ENCODE results near the gene ADAMTS4.
A peak's percentile ranks its signal among the peaks of the same experiment; 100 is the strongest.

The ADAMTS4 gene

DNA sequence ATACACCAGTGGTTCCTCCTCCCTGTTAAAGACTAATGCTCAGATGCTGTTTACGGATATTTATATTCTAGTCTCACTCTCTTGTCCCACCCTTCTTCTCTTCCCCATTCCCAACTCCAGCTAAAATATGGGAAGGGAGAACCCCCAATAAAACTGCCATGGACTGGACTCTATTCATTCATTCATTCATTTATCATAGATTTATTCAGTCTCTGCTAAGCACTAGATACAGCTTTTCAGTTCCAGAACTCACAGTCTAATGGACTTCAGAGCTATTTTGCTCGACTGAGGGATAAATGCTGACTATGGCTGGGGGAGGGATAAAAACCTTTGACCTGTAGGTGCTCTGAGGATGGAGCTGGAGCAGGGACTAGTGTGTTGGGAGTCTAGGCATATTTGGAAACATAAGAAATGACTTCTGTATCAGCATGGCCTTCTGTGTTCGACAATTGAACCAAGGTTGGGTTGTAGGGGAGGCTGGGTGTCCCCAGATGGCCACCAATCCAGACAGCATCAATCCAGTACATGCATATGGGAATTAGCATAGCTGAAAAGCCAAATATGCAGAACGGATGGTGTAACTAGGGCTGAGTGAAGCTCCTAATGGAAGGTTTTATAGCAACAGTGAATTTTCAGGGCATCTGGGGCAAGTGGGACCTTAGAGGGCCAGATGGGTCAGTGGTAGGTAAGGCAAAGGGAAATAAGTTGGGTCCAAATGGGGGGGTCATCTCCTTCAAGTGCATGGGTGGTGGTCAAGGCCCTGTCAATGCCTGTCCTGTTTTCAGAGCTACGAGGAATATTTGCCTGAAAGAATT, 20.4 kb upstream of the ADAMTS4 start:
- DNase-seq (ENCODE audit: low read depth in 2 of 2), result no peak

DNA sequence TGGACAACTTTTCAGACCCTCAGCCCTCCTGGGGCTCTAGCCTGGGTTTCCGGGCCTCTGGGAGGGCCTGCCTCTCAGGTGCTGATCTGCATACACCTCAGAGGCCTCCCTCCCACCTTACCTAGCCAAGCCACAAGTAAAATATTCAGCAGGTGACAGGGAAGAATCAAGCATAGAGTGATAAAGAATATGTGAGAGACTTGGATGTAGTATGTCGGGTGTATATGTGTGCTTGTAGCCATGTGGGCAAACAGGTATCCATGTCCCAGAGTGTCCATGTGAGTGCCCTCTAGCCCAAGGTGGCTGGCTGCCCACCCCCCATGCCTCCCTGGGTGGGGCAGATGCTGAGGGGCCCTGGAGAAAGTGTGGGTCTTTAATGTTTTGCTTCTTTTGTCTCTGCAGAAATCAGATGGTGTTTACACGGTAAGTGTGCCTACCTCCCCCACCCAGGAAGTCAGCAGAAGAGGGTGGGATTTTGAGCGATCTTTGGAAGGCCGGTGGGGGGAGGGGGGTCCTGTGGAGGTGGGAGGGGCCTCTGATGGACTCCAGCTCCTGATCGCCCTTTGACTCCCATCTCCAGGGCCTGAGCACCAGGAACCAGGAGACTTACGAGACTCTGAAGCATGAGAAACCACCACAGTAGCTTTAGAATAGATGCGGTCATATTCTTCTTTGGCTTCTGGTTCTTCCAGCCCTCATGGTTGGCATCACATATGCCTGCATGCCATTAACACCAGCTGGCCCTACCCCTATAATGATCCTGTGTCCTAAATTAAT, 19.6 kb upstream of the ADAMTS4 start:
- DNase-seq (ENCODE audit: low read depth in 2 of 2), result no peak

DNA sequence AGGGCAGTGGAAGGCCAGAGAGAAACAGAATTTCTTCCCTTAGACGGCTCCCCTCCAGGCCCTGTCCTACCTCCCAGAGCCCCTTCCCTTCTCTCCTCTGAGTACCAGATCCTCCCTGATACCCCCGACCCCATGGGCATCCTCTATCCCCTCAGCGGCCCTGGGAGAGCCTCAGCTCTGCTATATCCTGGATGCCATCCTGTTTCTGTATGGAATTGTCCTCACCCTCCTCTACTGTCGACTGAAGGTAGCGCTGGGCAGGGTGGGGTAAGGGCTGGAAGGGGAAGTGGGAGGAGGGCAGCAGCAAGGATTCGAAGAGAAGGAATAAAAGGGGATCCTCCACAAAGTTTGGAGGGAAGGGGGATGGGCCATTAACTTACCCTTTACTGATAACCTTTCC, 19.0 kb upstream of the ADAMTS4 start:
- DNase-seq (ENCODE audit: low read depth in 2 of 2), result no peak

DNA sequence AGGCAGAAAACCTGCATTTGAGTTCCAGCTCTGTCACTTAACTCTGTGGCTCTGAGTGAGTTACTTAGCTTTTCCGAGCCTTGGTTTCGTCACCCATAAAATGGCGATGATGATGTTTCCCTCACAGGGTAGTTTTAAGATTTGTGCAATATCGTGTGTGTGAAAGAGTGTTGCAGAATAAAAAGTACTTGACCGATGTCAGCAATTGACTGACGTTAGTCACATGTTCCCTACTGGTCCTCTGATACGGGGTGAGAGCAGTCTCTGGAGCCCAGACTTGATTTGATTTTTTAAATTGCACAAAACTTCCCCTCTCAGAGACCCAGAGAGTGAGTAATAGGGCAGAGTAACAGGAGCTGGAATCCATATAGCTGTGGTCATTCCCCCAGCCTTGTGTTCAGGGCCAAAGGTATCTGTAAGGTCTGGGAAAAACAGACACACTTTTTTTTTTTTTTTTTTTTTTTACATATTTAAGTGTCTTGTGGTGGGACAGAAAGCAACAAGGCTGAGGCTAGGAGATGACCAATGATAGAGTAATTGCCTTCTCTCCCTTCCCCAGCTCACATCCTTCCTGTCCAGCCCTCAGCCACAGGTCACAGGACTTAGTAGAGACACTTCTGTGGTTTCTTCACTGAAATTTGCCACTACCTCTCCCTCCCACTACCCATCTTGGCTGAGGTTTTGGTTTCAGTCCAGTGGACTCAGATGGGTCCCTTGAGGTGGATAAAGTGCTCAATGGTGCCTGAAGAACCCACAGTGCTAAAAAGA, 18.3 kb upstream of the ADAMTS4 start:
- no peak for DNase-seq (ENCODE audit: low read depth in 2 of 2)

DNA sequence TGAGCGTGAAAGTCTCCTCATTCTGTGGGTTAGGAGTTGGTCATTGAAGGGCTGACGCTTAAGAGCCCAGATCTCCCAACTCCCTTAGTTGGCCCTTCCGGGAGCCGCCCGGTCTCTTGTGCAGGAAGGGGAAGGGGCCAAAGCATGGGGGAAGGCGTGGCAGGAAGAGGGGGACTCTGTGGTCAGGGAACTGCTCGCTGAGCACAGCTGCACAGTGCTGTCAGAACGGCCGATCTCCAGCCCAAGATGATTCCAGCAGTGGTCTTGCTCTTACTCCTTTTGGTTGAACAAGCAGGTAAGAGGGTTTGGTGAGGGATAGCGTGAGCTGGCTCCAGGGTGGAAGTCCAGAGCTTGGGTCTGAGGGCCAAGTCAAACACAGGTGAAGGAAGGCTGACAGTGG, 16.2 kb upstream of the ADAMTS4 start, which contains the start of gene FCER1G:
Gene FCER1G, plus strand, starts transcription at position 220 of the 400 bp plus-strand sequence. Its CDS starts 27 bp downstream, at position 247.
- DNase-seq (ENCODE audit: low read depth in 2 of 2), result no peak

DNA sequence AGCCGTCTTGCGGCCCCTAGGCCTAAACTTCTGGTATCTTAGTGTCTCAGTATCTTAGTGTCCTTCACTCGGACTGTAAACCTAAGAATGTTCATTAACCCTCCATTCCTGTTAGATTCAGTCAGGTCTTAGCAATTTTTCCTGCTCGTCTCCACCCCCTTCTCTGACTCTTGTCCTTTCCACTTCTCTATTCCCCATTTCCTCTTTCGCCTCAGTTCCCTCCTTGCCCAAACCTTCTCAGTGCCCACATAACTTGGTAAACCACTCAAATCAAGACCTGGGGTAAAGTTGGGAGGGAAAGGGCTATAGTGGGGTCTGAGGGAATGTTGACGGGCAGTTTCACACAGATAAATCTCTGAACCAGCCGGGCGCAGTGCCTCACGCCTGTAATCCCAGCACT, 15.5 kb upstream of the ADAMTS4 start:
- no peak for DNase-seq (ENCODE audit: low read depth in 2 of 2)

DNA sequence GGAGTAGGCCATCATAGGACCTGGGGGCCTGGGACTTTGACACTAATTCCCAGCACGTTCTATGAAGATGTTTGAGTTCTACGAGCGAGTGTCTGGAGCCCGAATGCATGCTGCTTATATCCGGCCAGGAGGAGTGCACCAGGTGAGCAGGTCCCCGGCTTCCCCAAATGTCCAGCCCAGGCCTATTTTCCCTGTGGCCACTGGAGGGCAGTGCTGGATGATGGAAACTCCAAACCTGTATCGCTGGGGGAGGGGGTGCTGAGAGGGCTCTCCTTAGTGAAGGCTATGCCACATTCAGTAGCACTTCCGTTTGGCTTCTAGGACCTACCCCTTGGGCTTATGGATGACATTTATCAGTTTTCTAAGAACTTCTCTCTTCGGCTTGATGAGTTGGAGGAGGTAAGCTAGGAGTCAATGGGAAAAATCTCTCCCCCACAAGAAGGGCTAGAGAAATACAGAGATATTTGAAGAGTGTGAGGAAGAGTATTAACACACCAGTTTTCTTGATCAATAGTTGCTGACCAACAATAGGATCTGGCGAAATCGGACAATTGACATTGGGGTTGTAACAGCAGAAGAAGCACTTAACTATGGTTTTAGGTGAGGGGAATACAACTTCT, 11.0 kb upstream of the ADAMTS4 start:
- peak; percentile 61 to 64 for DNase-seq (ENCODE audit: low read depth in 2 of 2)

DNA sequence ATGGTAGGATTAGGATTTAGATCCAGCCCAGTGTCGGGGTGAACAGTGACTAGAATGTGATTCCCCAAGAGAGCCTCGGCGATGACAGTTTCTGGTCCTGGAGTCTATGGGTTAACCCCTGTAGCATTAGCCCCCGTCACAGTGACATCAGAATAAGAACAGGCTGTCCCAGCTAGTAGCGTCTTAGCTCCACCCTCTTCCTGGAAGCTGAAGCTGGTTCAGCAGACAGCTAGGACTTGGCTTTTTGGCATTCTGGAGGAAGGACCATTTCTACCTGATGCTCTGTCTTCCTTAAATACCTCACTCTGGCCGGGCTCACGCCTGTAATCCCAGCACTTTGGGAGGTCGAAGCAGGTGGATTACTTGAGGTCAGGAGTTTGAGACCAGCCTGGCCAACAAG, 8.3 kb upstream of the ADAMTS4 start:
- DNase-seq (ENCODE audit: low read depth in 2 of 2), result no peak

DNA sequence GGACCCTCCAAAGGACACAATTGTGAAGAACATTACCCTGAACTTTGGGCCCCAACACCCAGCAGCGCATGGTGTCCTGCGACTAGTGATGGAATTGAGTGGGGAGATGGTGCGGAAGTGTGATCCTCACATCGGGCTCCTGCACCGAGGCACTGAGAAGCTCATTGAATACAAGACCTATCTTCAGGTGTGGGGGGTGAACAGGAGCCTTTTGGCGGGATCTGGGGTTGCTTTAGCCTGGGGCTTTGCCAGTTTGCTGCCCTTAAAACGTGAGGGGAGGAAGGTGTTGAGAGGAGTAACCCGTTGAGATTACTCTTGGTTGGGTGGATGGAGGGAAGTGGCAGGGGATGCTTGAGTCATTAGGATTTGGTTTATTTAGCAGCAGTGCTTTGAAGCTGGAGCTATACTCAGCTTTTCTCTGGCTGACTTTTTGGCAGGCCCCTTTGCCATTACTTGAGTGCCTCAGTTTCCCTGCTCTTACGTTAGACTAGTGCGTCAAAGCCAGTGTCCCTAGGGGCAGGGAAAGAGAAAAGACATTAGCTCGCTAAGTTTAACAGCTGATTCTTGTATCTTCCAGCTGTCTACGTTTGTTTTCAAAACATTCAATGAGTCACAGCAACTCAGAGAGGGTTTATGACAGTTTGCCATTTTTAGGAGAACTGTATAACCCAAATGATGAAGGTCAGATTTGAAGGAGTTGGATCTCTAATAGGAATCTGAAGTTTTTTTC, 7.7 kb upstream of the ADAMTS4 start:
- DNase-seq (ENCODE audit: low read depth in 2 of 2), result no peak

DNA sequence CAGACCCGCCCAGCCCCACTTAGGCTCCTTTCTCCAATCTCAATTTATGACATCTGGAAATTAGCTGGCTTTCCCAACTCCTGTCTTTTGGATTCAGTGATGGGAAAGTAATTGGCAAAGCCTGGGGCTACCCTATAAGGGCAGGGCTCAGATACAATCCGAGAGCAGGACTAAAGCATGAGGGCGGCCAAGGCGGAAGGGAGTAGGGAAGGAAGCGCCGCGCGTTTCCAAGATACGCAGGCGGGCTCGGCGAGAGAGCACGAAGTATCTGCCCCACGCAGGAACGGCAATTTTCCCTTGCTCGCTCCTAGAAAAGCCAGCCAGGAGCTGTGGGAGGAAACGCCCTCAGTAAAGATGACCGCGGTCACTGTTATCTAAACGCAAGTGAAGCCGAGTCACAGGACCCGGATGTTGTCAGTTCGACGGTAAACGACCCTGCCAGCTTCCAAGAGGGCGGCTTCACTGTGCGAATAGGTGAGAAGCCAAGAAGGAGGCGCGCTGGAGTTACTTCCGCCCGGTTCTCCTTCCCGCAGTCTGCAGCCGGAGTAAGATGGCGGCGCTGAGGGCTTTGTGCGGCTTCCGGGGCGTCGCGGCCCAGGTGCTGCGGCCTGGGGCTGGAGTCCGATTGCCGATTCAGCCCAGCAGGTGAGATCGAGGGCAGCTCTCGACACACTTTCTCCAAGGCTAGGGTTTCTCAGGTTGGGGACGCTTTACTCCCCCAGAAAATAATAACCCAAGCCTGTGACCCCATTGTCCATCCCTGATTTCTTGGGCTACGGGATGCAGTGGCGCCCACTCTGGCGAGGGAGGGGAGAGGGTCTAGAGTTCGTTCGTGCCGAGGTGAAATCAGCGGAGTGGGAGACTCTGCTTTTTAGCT, 3.2 kb upstream of the ADAMTS4 start, which contains the start of gene NDUFS2:
Gene NDUFS2, plus strand, starts transcription at position 532 of the 877 bp plus-strand sequence. Its CDS starts 19 bp downstream, at position 551.
- DNase-seq (ENCODE audit: low read depth in 2 of 2), result peak; percentile 88 to 89

DNA sequence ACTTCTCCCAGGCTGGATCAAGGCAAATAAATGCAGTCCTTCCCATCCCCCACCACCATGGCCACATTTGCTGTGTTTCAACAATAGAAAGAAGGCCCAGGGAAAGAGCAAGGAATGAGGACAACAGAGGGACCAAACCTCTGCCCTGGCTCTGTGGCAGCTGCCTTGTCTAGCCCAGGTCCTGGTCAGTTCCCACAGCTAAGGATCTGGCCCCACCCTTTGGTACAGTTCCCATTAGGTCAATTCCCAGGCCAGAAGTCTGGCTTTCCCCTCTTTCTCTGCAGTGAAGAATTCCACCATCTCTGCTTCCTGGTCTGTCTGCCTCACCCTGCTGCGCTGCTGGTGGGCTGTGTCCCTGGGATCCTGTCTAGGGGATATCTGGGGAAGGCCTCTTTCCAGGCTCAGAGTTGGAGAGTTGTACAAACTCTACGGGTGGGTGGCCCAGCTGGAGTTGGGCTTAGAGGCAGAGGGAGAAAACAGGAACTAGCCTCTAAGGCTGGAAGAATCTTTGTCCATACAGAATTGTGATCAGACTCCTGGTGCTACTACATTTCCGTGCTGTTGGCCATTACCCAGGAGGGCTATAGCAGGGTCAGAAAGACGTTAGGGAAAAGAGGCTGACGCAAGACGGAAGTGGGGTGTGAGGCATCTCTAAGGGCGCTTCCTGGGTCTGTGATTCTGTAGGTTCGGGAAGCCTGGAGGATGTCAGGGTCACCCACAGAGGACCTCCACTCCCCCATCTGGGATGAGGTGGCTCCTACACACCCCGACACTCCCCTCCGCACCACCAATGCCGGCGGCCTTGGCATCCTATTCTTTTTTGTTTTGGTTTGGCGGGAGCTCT, 2.4 kb upstream of the ADAMTS4 start:
- no peak for DNase-seq (ENCODE audit: low read depth in 2 of 2)

DNA sequence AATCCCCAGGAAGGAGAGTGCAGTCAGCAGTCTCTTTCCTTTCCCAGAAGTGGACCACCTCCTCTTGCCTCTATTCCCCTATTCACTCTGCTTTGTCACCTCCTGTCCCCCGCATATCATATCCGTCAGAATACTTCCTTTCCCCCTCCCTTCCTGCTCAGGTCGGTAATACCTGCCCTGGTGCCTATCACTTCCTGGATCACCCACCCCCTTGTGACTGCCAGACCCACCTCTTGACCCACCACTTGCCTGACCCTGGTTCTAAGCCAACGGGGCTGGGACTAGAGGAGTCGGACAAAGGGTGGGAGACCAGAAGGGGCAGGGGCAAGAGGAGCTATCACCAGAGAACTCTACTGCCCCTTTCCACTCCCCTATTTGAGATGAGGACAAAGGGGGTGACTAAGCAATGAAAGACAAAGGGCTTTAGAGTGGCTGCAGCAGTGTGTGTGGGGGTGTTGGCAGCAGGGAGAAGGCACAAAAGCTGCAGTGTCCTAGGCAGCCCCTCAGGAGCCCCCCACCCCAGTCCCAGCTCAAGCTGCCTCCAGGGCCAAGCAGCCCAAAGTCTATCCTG, 1.7 kb upstream of the ADAMTS4 start:
- DNase-seq (ENCODE audit: low read depth in 2 of 2), result no peak

DNA sequence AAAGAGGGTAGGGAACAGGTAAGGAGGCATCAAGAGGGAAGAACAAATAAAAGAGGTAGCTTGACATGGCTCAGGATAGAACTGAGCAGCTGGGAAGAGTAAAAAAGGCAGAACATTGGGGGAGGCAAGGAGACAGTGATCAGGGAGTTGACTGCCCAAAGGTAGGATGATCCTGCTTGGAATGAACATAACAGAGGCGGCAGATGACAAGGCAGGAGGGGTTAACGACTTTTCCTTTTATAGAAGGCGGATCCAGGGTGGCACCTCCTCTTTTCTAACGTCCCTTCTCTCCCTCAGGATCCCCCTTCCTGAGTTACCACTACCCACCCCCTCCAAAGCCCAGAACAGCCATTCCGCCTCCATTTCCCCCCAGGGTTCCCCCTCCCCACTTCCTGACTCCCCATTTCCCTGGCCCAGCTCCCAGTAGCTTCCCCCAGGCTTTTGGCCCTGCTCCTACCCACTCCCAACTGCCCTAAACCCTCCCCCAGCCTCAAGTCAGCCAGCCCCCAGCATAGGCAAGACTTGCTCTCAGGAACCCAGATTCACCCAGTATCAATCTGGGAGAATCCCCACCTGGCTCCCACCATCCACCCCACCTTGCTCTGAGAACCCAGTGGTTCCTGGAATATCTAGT, 769 bp upstream of the ADAMTS4 start:
- no peak for DNase-seq (ENCODE audit: low read depth in 2 of 2)

DNA sequence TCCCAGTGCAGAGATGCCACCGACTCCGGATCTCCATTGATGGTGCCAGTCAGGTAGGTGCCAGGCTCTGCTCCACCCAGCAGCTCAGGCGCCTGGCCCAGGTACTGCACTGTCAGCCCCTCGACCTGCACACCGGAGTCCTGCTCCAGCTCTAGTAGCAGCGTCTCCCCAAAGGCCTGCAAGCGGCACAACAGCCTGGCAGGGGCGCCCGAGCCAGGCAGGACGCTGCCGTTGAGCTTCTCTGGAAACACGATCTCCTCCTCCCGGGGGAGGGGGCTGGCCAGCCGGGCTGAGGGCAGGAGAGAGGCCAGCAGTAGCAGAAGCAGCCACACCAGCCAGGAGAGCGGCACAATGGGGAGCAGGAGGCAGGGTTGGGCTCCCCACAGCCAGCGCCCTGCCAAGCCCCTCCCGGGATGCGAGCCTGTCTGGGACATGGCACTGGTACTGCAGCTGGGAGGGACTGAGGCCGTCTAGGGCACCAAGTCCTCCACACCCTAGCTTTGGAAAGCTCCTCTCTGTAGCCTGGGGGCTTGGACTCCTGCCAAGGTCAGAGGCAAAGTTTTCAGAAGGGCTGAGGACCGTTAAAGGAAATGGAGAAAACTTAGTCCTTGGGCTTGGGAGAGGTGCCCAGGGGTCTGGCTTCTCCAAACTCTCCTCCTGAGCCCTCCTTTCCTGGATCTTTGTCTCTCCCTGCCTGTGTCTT, 509 bp downstream of the ADAMTS4 start:
- no peak for DNase-seq (ENCODE audit: low read depth in 2 of 2)

DNA sequence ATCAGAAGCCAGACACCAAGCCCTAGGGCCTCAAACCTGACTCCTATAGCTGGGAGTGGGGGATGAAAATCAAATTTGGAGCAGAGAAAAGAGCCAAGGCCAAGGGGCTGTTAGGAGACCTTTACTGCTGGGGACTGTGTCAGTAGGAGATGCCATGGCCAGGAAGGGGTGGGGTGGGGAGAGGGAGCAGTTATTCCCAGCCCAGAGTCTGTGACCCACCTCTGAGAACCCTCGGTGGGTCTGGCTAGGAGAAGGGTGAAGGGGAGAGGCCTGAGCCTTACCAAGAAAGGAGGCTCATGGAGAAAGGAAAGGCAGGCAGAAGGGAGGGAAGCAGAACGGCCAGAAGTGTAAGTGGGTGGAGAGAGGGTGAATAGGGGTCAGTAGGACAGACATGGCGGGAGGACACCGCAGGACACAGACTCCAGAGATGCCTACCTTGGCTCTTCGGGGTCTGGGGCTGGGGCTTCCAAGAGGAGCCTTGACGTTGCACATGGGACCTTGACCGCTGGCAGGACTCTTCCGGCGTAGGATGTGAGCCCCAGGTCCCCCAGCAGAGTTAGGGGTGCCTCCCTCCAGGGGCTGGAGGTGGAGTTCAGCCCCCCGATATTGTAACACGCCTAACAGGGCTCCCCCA, 1.2 kb downstream of the ADAMTS4 start:
- DNase-seq (ENCODE audit: low read depth in 2 of 2), result no peak

DNA sequence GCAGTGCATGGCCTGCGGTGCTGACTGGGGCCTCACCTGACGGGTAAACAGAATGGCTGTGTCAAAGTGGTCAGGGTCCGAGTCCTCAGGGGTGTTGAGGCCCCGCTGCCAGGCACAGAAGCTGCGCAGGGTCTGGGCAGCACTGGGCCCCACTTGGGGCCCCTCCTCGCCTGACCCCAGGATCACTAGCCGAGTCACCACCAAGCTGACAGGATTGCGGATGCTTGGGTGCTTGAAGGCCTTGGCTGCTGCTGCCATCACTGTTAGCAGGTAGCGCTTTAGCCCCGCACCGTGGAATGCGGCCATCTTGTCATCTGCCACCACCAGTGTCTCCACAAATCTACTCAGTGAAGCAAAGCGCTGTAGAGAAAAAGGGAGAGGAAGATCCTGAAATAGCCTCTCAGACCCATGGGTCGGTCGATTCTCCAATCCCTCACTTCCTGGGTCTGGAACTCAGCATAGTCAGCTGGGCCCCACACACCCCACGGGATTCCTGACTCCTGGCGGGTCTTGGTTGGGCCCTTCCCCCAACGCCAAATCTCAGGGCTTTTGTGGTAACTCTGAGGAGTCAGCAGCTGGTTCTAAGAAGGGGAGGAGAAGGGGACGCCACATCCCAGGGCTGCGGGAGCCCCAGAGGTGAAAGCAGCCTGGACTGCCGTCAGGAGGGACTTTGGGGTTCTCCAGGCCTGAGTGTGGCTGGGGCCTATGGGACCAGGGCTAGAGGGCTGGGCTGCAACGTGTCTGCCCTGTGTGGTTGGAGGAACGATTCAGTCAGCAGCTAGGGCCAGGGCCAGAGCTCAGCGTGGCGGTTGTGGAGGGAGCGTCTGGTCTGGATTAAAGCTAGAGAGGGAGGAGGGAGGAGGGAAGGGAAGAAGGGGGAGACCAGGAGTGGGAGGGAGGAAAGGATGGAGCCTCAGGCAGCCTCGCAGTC, 2.1 kb downstream of the ADAMTS4 start:
- no peak for DNase-seq (ENCODE audit: low read depth in 2 of 2)

Measured in activated CD4-positive, alpha-beta T cell treated with anti-CD3 and anti-CD28 coated beads for 24 hours (primary cell).